ENCODE results near the gene CHD5. TPM values are rescaled to one million over a fixed set of nuclear protein-coding genes. Genes with fewer than 3 reads are reported as not detected.
A peak's percentile ranks its signal among the peaks of the same experiment; 100 is the strongest.

CHD5 gene
- total and polyA plus RNA-seq, 2 experiments from 2014 or later = 0.10 to 0.11 TPM

GRCh38 chr1:6121651-6122370 lies 58.3 kb downstream of the CHD5 start:
- no peak overlapping the region for H3K9ac ChIP-seq
- H3K4me1 ChIP-seq (ENCODE audit: insufficient read depth) = 0 out of 2 replicates have a peak, but pooled peaks cover 10% of the 10 kb centered on the region
- DNase-seq = no peak
- H3K27ac ChIP-seq = no peak overlapping the region
- H3K27me3 ChIP-seq (replicated peaks; ENCODE audit: insufficient read depth) = no peaks in the 10 kb centered on the region
- no peak overlapping the region for H3K4me3 ChIP-seq
- H3F3A ChIP-seq (ENCODE audit: insufficient read depth) = no peaks in the 10 kb centered on the region
- no peaks in the 10 kb centered on the region for H3K9me3 ChIP-seq (ENCODE audit: low read depth)
- H3K9me2 ChIP-seq (ENCODE audit: insufficient read depth) = no peaks in the 10 kb centered on the region
- H4K20me1 ChIP-seq (ENCODE audit: insufficient read depth) = no peaks in the 10 kb centered on the region
- H3K79me2 ChIP-seq (ENCODE audit: insufficient read depth) = no peaks in the 10 kb centered on the region
- WGBS, 2 experiments (ENCODE audit: low coverage in 1 of 2, low lambda C conversion rate in 2 of 2, missing lambda C conversion rate in 2 of 2) = 77 to 78% methylated on average over 17 of the region's 17 CpGs
- TF ChIP-seq EZH2 (IDR thresholded peaks at IDR 0.05; ENCODE audit: insufficient read depth, poor library complexity, severe bottlenecking) = no peak
- H3K36me3 ChIP-seq (ENCODE audit: low read depth) = no peaks in the 10 kb centered on the region
- in situ Hi-C loops (cut with MboI) = no loop called here
- H2AFZ ChIP-seq = no peak overlapping the region
- H3K4me2 ChIP-seq (ENCODE audit: unreplicated experiment) = no peak overlapping the region

DNA sequence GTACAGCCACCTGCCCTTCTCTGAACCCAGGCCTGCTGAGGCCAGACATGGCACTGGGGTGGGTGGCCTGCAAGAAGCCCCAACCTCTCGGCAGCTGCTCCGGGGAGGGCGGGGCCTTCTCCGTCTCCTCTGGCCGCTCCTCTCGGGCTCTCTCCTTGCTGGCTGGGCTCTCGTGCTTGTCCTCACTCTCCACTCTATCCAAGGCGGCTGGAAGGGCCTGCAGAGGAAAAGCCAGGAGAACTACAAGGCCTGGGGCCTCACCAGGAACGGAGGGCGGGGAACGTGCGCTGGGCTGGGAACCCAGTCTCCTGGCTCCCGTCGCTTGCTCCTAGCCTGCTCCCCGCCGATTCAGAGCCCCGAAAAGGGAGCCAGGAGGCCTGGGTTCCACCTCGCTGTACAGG lies 59.1 kb downstream of the CHD5 start:
- no peak for DNase-seq
- Histone ChIP-seq H2AFZ (no peak overlapping the region), H3K4me2 (ENCODE audit: unreplicated experiment) (no peak overlapping the region), H3F3A (ENCODE audit: insufficient read depth) (peaks cover 6% of the 10 kb centered on the region), H3K27me3 (replicated peaks; ENCODE audit: insufficient read depth) (no peaks in the 10 kb centered on the region), H3K4me1 (ENCODE audit: insufficient read depth) (peaks cover 13% of the 10 kb centered on the region; the same call in 1 of the 2 replicates), H3K9me2 (ENCODE audit: insufficient read depth) (no peaks in the 10 kb centered on the region), H3K9me3 (ENCODE audit: low read depth) (no peaks in the 10 kb centered on the region), H3K79me2 (ENCODE audit: insufficient read depth) (no peaks in the 10 kb centered on the region), H3K27ac (no peak overlapping the region), H3K4me3 (no peak overlapping the region), H3K36me3 (ENCODE audit: low read depth) (no peaks in the 10 kb centered on the region), H3K9ac (no peak overlapping the region), H4K20me1 (ENCODE audit: insufficient read depth) (no peaks in the 10 kb centered on the region)
- in situ Hi-C loops (cut with MboI) = no loop called here
- 67 to 73% methylated on average over 13 to 18 of the region's 18 CpGs for WGBS, 2 experiments (ENCODE audit: low coverage in 1 of 2, low lambda C conversion rate in 2 of 2, missing lambda C conversion rate in 2 of 2)
- TF ChIP-seq EZH2 (IDR thresholded peaks at IDR 0.05; ENCODE audit: insufficient read depth, poor library complexity, severe bottlenecking) (no peak), EZH2phosphoT487 (IDR thresholded peaks at IDR 0.05; ENCODE audit: insufficient read depth, low read depth) (no peak)

DNA sequence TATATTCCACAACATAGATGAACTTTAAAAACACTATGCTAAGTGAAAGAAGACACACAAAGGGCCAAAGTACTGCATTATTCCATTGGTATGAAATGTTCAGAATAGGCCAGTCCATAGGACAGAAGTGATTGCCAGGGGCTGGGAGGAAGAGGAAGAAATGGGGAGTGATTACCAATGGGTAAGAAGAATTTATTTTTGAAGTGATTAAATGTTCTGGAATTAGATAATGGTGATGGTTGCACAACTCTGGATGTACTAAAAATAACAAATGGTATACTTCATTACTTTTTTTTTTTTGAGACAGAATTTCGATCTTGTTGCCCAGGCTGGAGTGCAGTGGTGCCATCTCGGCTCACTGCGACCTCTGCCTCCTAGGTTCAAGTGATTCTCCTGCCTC lies 61.7 kb downstream of the CHD5 start:
- Histone ChIP-seq H3K79me2 (ENCODE audit: insufficient read depth) (no peaks in the 10 kb centered on the region), H3K4me1 (ENCODE audit: insufficient read depth) (peaks cover 15% of the 10 kb centered on the region; the same call in 1 of the 2 replicates), H3K4me2 (ENCODE audit: unreplicated experiment) (no peak overlapping the region), H3K27ac (no peak overlapping the region), H4K20me1 (ENCODE audit: insufficient read depth) (no peaks in the 10 kb centered on the region), H3K9me2 (ENCODE audit: insufficient read depth) (no peaks in the 10 kb centered on the region), H3K9ac (no peak overlapping the region), H2AFZ (no peak overlapping the region), H3K9me3 (ENCODE audit: low read depth) (no peaks in the 10 kb centered on the region), H3K36me3 (ENCODE audit: low read depth) (no peaks in the 10 kb centered on the region), H3F3A (ENCODE audit: insufficient read depth) (peaks cover 12% of the 10 kb centered on the region), H3K4me3 (no peak overlapping the region), H3K27me3 (replicated peaks; ENCODE audit: insufficient read depth) (no peaks in the 10 kb centered on the region)
- in situ Hi-C loops (cut with MboI) = no loop called here
- WGBS, 2 experiments (ENCODE audit: low coverage in 1 of 2, low lambda C conversion rate in 2 of 2, missing lambda C conversion rate in 2 of 2) = 36 to 61% methylated on average over 3 of the region's 3 CpGs
- no peak for TF ChIP-seq EZH2 (IDR thresholded peaks at IDR 0.05; ENCODE audit: insufficient read depth, poor library complexity, severe bottlenecking)
- no peak for TF ChIP-seq EZH2phosphoT487 (IDR thresholded peaks at IDR 0.05; ENCODE audit: insufficient read depth, low read depth)
- peak; percentile 38 for DNase-seq

- no peaks in the 10 kb centered on the region for H3K9me3 ChIP-seq (ENCODE audit: low read depth)
- H3K36me3 ChIP-seq (ENCODE audit: low read depth) = no peaks in the 10 kb centered on the region
- no peak overlapping the region for H2AFZ ChIP-seq
- H3F3A ChIP-seq (ENCODE audit: insufficient read depth) = peaks cover 12% of the 10 kb centered on the region
- TF ChIP-seq EZH2phosphoT487 (IDR thresholded peaks at IDR 0.05; ENCODE audit: insufficient read depth, low read depth) (no peak), EZH2 (IDR thresholded peaks at IDR 0.05; ENCODE audit: insufficient read depth, poor library complexity, severe bottlenecking) (no peak)
- no peak overlapping the region for H3K27ac ChIP-seq
- no peak overlapping the region for H3K4me3 ChIP-seq
- no peaks in the 10 kb centered on the region for H4K20me1 ChIP-seq (ENCODE audit: insufficient read depth)
- H3K9me2 ChIP-seq (ENCODE audit: insufficient read depth) = no peaks in the 10 kb centered on the region
- in situ Hi-C loops (cut with MboI) = no loop called here
- H3K4me2 ChIP-seq (ENCODE audit: unreplicated experiment) = no peak overlapping the region
- H3K9ac ChIP-seq = no peak overlapping the region
- H3K4me1 ChIP-seq (ENCODE audit: insufficient read depth) = peaks cover 15% of the 10 kb centered on the region; the same call in 1 of the 2 replicates
- DNase-seq = no peak
- no peaks in the 10 kb centered on the region for H3K79me2 ChIP-seq (ENCODE audit: insufficient read depth)
- 0 out of 2 replicates have a peak, but pooled peaks cover under 1% of the 10 kb centered on the region for H3K27me3 ChIP-seq (replicated peaks; ENCODE audit: insufficient read depth)
Observed at GRCh38 chr1:6117624-6118023, 62.5 kb downstream of the CHD5 start.

Data from GM23248 (cell line).